LNCaP clone FGC (cell line): Measurements from ENCODE around the gene CLOCK.

ENCODE experiments used
- DNase-seq: peaks from one replicate; pipeline ENCODE4 v3.0.0-alpha.2; 2011; ENCODE audit warnings: low read depth
- H3K4me3 ChIP-seq: 2 replicates; pipeline ENCODE4 v1.5.1; 2011; ENCODE audit warnings: mild to moderate bottlenecking, low read depth, low read length, control low read depth
- CTCF ChIP-seq: IDR thresholded peaks from 2 replicates; pipeline ENCODE4 v1.5.1; 2012; ENCODE audit warnings: mild to moderate bottlenecking; ENCODE audit not compliant: control insufficient read depth, insufficient read depth; ENCODE audit errors: extremely low read depth

The CLOCK gene

GRCh38 chr4:55524844-55525571, 21.7 kb downstream of the CLOCK start:
- H3K4me3 ChIP-seq, result no peak overlapping the region
- DNase-seq, result no peak
- TF ChIP-seq CTCF, result no peak

- TF ChIP-seq CTCF, result no peak
- no peak for DNase-seq
- H3K4me3 ChIP-seq, result no peak overlapping the region
These were observed 28.3 kb downstream of the CLOCK start for GRCh38 chr4:55518442-55518841.

GRCh38 chr4:55517526-55518229, 29.0 kb downstream of the CLOCK start:
- H3K4me3 ChIP-seq, result no peak overlapping the region
- no peak for DNase-seq
- TF ChIP-seq CTCF, result no peak

- no peak for DNase-seq
- TF ChIP-seq CTCF, result no peak
- no peak overlapping the region for H3K4me3 ChIP-seq
These were observed 33.7 kb downstream of the CLOCK start for GRCh38 chr4:55512922-55513571.

GRCh38 chr4:55512077-55512476, 34.6 kb downstream of the CLOCK start:
- TF ChIP-seq CTCF, result no peak
- no peak for DNase-seq
- H3K4me3 ChIP-seq, result no peak overlapping the region

GRCh38 chr4:55510685-55511084, 36.0 kb downstream of the CLOCK start:
- TF ChIP-seq CTCF, result no peak
- H3K4me3 ChIP-seq, result no peak overlapping the region
- DNase-seq, result no peak
